HG03135 (cell line): ENCODE measurements around the gene TTC9B.

Experiments used
- ATAC-seq: cut with Tn5 transposase; IDR thresholded peaks from one replicate; pipeline ENCODE4 v1.9.1; 2021; ENCODE audit warnings: mild to moderate bottlenecking, moderate library complexity; ENCODE audit not compliant: unreplicated experiment

Gene TTC9B

GRCh38 chr19:40216013-40216776 lies 2.0 kb downstream of the TTC9B start:
- ATAC-seq: no peak

GRCh38 chr19:40214936-40215335 lies 3.2 kb downstream of the TTC9B start:
- no peak for ATAC-seq

GRCh38 chr19:40213882-40214570 lies 4.2 kb downstream of the TTC9B start:
- no peak for ATAC-seq

- no peak for ATAC-seq
Measured at GRCh38 chr19:40213251-40213829, 4.8 kb downstream of the TTC9B start.

GRCh38 chr19:40210889-40211288 lies 7.3 kb downstream of the TTC9B start:
- ATAC-seq: no peak

DNA sequence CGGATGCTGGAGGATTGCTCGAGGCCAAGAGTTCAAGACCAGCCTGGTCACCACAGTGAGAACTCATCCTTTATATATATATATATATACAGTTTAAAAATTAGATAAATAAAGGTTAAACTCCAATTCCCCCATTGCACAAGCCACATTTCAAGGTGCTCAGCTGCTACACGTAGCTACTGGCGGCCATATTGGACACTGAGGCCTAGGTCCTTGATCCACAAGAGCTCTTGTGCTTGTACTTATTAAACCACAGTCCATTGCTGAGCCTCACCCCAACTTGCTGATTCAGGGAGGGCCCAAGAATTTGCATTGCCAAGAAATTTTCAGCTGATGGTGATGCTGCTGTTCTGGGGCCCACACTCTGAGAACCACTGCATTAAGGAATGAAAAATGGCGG lies 9.6 kb downstream of the TTC9B start:
- ATAC-seq: no peak

DNA sequence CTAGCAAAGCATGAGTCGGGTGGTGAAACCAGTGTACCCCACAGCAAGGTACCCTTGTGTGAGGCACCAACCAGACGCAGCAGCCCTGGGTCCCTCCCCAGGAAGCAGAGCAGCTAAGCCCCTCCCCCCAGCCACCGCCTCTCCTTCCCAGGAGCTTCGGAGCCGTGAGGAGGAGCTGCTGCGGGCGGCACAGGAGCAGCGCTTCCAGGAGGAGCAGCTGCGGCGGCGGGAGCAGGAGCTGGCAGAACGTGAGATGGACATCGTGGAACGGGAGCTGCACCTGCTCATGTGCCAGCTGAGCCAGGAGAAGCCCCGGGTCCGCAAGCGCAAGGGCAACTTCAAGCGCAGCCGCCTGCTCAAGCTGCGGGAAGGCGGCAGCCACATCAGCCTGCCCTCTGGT lies 12.4 kb downstream of the TTC9B start:
- no peak for ATAC-seq

- no peak for ATAC-seq
Measured at GRCh38 chr19:40204381-40204780, 13.8 kb downstream of the TTC9B start.

DNA sequence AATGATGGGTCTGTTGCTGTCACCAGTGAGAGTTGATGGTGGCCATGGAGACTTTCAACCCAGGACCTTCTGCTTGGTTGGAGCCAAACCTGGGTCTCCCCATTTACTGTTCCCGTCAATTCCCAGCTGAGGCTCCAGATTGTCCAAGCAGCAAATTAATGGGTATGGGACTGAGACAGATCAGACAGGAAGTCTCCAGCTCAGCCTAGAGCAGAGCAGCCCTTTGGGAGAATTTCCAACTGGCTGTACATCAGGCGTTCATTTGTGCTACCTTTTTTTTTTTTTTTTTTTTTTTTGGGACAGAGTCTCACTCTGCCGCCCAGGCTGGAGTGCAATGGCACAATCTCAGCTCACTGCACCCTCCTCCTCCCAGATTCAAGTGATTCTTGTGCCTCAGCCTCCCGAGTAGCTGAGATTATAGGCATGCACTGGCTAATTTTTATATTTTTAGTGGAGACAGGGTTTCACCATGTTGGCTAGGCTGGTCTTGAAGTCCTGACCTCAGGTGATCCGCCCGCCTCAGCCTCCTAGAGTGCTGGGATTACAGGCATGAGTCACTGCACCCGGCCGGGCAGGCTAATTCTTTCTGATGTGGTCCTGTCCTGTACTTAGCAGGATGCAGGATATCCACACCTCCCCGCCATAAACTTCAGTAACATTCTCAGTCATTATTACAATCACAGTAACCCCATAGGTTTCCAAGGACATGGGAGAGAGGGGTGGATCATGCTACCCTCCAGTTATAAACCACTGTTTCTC lies 17.7 kb downstream of the TTC9B start:
- ATAC-seq: no peak

GRCh38 chr19:40198272-40198990 lies 19.8 kb downstream of the TTC9B start:
- ATAC-seq: no peak

- no peak for ATAC-seq
Measured at GRCh38 chr19:40193587-40193849, 24.7 kb downstream of the TTC9B start.

DNA sequence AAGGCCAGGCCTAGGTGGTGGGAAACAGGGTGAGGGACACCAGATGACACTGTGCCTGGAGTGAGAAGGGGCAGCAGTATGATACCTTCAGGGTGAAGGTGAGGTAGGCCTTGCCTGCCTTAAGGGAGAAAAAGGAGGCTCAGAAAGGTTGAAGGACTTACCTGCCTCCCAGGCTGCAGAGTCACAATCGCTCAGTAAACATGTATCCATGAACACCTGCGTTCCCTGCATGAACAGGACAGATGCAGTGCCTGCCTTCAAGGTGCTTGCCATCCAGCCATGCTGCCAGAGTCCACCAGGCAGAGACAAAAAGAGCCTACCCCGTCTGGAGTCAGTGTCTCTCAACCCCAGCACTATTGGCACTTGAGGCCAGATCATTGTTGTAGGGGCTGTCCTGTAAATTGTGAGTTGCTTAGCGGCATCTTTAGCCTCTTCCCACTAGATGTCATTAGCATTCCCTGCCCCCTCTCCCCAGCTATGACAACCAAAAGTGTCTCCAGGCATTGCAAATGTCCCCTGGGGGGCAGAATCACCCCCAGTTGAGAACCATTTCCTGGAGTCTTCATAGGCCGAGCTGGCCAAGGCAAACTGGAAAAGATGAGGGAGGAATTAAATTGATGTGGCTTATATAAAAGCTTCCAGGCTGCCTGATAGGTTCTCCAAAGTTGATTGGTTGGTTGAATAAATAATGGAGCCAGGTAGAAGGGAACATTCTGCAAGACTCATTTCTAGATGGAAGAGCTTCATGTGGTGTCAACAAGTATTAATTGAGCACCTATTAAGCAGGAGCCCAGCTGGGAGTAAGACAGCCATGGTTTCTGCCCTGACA lies 25.2 kb downstream of the TTC9B start:
- ATAC-seq: no peak

GRCh38 chr19:40191836-40192646 lies 26.1 kb downstream of the TTC9B start:
- no peak for ATAC-seq

- peak; percentile 72 for ATAC-seq
Measured at GRCh38 chr19:40190891-40191835, 27.0 kb downstream of the TTC9B start, which contains the start of gene MAP3K10. Gene MAP3K10 (plus strand): TSS chr19:40191426. CDS start chr19:40192032, 606 bp downstream.

GRCh38 chr19:40184273-40184672 lies 33.9 kb downstream of the TTC9B start:
- no peak for ATAC-seq

- ATAC-seq: no peak
Measured at GRCh38 chr19:40178756-40179155, 39.4 kb downstream of the TTC9B start.

DNA sequence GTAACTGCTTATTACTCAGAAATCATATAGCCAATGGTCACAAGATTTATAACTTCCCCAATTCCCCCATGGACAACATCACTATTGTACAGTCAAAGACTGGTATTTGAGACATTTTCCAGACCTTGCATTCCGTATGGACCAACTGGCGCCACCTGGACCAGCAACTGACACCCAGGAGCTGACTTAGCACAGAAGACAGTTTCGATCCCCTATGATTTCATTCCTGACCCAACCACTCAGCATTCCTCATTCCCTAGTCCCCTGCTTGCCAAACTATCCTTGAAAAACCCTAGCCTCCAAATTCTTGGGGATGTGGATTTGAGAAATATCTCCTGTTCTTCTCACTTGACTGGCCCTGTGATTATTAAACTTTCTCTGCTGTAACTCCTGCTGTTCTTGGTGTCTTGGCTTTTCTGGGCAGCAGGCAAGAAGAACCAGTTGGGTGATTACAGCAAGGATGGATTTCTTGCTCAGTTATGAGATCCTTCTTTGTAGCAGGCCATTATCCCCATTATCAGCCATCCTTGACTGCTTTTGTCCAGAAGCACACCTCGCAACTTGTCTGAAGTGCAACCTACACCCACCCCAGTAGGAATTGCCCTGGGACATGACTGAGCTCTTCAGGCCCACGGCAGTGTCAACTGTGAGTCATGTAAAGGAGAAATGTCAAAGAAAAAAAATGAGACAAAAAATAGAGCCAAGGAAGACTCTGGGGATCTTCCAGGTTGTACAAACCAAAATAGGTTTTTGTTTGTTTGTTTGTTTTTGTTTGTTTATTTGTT lies 40.7 kb downstream of the TTC9B start:
- no peak for ATAC-seq
